HG03066 (cell line): ENCODE data around the gene TECTB.

Source experiments
- ATAC-seq: cut with Tn5 transposase; IDR thresholded peaks from one replicate; pipeline ENCODE4 v1.9.1; 2021; ENCODE audit warnings: low read depth; ENCODE audit not compliant: unreplicated experiment

Gene TECTB

GRCh38 chr10:112271982-112272381 lies 11.2 kb upstream of the TECTB start:
- no peak for ATAC-seq

DNA sequence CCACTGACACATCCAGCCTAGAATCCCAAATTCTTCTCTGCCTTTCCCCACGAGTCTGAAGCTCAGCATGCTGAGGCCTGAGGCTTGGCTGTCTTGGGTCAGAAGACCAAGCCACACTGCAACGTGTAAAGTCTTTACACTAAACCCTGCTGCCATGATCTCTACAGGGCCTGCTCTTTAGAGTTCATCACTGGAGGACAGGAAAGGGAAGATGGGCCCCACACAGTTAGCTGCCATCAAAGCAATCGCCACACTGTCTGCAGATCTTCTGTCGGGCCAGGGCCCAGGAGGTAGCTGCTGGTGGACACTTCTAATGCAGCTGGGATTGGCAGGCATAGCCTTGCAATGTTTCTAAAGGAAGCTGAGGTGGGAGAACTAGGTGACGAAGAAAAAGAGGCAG lies 8.4 kb upstream of the TECTB start:
- no peak for ATAC-seq

GRCh38 chr10:112275512-112276245 lies 7.5 kb upstream of the TECTB start:
- no peak for ATAC-seq

DNA sequence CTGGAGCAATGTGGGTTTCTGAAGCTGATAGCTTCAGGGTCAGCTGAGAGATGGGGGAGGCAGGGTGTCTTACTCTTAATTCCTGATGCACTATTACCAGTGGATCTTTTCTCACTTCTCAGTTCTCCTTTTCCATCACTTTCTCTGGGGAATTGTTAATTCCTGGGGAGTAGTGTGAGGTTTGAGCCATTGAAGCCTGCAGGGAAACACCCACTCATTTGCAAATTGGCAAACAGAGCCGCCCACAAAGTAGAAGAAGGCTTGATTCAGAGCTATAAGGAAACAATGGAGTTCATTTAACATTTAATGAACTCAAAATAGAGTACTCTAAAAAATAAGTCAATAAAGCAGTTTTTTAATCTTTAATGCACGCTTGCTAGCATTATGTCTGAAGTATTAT lies 4.3 kb upstream of the TECTB start:
- no peak for ATAC-seq

GRCh38 chr10:112279433-112279832 lies 3.8 kb upstream of the TECTB start:
- ATAC-seq = no peak

- ATAC-seq = no peak
These were observed 2.8 kb upstream of the TECTB start for GRCh38 chr10:112280205-112280921.

- ATAC-seq = no peak
These were observed 1.1 kb upstream of the TECTB start for GRCh38 chr10:112282086-112282485.

GRCh38 chr10:112286837-112287818 lies 3.9 kb downstream of the TECTB start:
- no peak for ATAC-seq

GRCh38 chr10:112287844-112288243 lies 4.6 kb downstream of the TECTB start:
- no peak for ATAC-seq

DNA sequence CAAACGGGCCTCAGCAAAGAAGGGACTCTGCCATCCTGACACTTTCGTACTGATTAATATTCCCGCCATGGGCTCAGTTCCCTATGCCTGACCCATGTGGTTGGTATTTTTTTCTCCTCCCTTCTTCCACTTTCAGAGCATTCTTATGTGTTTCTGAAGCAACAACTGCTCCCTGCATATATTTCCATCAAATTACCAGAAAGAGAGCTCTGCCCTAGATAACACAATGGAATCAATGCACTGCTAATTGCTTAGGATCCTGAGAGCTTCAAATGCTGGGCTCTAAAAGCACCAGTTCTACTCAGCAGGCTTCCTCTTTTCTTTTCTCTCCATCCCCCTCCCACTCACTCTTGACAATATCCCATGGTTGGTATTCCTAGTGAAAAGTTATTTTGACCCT lies 5.3 kb downstream of the TECTB start:
- ATAC-seq = no peak

DNA sequence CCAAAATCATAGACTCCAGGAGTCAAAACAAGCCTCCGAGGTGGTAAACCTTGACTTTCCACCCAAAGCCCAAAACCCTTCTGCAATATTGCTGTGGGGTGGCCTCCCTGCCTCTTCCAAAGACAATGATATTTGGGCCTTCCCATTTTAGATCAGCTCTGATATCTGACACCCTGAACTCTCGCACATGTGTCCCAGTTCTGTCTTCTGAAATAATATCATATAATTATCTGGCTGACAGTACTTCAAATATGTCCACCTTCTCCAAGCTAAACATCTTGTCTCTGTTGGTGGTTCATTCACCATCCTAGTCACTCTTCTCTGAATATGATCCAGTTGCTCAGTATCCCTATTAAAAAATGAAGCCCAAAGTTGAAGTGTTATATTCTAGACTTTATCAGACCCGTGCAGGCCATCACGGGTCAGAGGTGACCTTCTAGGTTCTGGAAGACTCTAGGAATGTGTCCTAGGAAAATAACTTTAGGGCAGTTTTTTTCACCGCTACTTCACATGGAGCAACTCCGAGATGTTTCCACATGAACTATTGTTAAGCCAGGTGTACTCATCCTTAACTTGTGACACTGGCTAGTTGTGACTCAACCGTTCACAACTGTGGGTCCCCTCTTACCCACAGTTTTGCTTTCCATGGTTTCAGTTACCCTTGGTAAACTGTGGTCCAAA lies 6.3 kb downstream of the TECTB start:
- no peak for ATAC-seq

GRCh38 chr10:112290054-112290373 lies 6.8 kb downstream of the TECTB start:
- ATAC-seq = no peak

GRCh38 chr10:112294169-112294568 lies 11.0 kb downstream of the TECTB start:
- ATAC-seq = no peak

DNA sequence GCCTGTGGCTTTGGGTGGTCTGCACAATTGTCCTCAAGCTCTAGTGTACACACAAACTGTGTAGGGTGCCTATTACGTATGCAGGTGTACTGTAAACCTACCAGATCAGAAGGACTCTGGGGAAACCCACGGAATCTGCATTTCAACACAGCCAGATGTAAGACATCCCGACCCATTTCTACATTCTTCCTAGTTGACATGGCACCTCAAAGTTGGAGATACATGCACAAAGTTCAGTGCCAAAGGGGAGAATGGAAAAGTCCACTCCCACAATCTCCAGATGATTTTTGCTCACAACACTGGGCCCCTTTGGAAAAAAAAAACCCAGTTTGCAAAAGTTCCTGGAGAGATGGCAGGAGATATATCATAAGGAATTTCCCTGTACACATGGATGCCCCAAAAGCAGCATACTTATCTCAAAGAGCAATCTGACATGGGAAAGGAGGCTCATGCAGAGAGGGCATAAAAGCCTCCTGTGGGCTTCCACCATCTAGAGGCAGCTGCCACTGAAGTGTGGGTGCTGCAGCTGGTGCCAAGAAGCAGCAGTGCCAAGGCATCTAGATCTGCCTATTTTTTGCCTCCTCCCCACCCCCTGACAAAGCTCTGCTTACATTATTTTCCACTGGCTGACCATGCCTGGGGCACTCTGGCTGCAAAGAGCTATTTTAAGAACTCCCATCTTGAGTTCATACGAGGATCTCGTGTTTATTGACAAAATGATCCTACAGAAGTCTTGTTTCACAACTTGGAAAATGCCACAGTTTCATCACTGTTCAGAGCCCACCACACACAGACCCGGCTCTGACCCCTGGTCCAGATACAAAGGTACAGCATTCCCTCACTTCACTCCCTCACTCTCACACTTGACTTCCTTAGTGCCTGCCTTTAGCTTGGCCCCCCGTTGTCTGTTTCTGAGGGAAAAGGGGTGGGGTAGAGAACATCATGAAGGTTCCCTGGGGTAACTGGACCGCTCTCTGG lies 12.9 kb downstream of the TECTB start:
- ATAC-seq = no peak

GRCh38 chr10:112296908-112297331 lies 13.7 kb downstream of the TECTB start:
- ATAC-seq = no peak

- ATAC-seq = no peak
These were observed 15.4 kb downstream of the TECTB start for GRCh38 chr10:112298581-112298980.

DNA sequence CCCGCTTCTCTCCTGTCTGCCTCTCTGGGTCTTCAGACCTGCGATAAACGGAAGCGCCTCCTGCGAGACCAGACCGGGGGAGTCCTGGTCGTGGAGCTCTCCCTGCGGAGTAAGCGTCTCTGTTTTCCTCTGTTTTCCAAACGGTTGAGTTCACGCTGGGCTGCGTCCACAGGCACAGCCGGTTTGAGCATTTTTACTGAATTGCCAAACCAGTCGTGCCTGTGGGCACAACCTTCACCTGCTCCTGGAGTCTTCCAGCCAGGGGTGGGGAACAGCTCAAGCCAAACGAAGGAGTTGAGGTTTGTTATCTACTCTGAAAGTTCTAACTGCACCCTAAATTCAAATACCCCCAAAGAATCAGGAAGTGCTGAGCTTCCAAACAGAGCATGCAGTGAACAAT lies 16.3 kb downstream of the TECTB start:
- no peak for ATAC-seq

GRCh38 chr10:112302335-112302734 lies 19.1 kb downstream of the TECTB start:
- ATAC-seq = no peak

- no peak for ATAC-seq
These were observed 20.3 kb downstream of the TECTB start for GRCh38 chr10:112303528-112303927.
